Heart right ventricle (tissue), 16 donors: ENCODE results near the gene FAM83F. TPM values are rescaled to one million over a fixed set of nuclear protein-coding genes. Genes with fewer than 3 reads are reported as not detected.

Experiments
- ATAC-seq, 8 donors: fragments of 200-7000 bp; cut with Tn5 transposase; one replicate each; pipeline ENCODE4 v1.9.1; 2020; ENCODE audit warnings: mild to moderate bottlenecking in 8 of 8, moderate library complexity in 8 of 8, moderate number of reproducible peaks in 1 of 8
- DNase-seq, 2 donors: peaks; one replicate each; pipeline ENCODE4 v3.0.0-alpha.2; 2020
- H3K27ac ChIP-seq, 10 donors: fragments of 200-600 bp; sonication (generic) in 2 of 10; one replicate each; pipeline versions ENCODE4 v1.5.0 to v1.8.0; 2020 to 2022; ENCODE audit warnings: mild to moderate bottlenecking in 3 of 10
- H3K27me3 ChIP-seq, 7 donors: fragments of 200-600 bp; one replicate each; pipeline ENCODE4 v1.8.0; 2021 to 2022; ENCODE audit warnings: mild to moderate bottlenecking in 2 of 7
- H3K36me3 ChIP-seq, 9 donors: fragments of 200-600 bp; sonication (generic) in 1 of 9; one replicate each; pipeline versions ENCODE4 v1.5.0 to v1.8.0; 2020 to 2022; ENCODE audit warnings: mild to moderate bottlenecking in 2 of 9
- H3K4me1 ChIP-seq, 9 donors: fragments of 200-600 bp; sonication (generic) in 1 of 9; one replicate each; pipeline versions ENCODE4 v1.5.0 to v1.8.0; 2020 to 2022; ENCODE audit warnings: mild to moderate bottlenecking in 4 of 9
- H3K4me3 ChIP-seq, 10 donors: fragments of 200-600 bp; sonication (generic) in 2 of 10; one replicate each; pipeline versions ENCODE4 v1.5.0 to v1.8.0; 2020 to 2022; ENCODE audit warnings: mild to moderate bottlenecking in 7 of 10, moderate library complexity in 2 of 10
- H3K9me3 ChIP-seq, 11 donors: fragments of 200-600 bp in 10 of 11; sonication (generic) in 2 of 11; one replicate each; pipeline versions ENCODE4 v1.5.0 to v1.8.0; 2013 to 2022; ENCODE audit warnings: mild to moderate bottlenecking in 2 of 11, control low read depth in 1 of 11, moderate library complexity in 1 of 11
- CTCF ChIP-seq, 9 donors: fragments of 200-600 bp; sonication (generic) in 2 of 9; IDR thresholded peaks; one replicate each; pipeline versions ENCODE4 v1.5.0 to v1.8.0; 2021 to 2022; ENCODE audit warnings: antibody characterized with exemption in 9 of 9, mild to moderate bottlenecking in 5 of 9, moderate library complexity in 1 of 9
- WGBS, 2 donors: extraction: QIAGEN DNeasy Blood & Tissue Kit; methylation state at CpG; one replicate each; pipeline ENCODE4 v1.1.7; 2013; ENCODE audit warnings: inconsistent platforms in 1 of 2; 5-methylcytosine and 5-hydroxymethylcytosine counted together
- intact Hi-C, 10 donors: fragments of 100-400 bp; cut with DNase I; formaldehyde crosslinking; loops; one replicate each; pipeline versions ENCODE4 v1.11.1 to v1.14.2; 2022
- polyA plus RNA-seq, 2 donors: library from polyadenylated mRNA; stranded (reverse); fragments of 200-250 nt; gene quantifications; one replicate each; pipeline ENCODE4 v1.2.3, GENCODE V29; 2013
- total RNA-seq, 10 donors: library from RNA; stranded (reverse); fragmentation: NEBNext Ultra II Directional in 3 of 10; extraction: Animal tissue kit (Norgen Biotek cat#: 25700) in 3 of 10; gene quantifications; one replicate each; pipeline versions ENCODE4 v1.2.1 to v1.2.4, GENCODE V29; 2021 to 2023
- donor health status: Arrhythmogenic right ventricular cardiomyopathy.
- donor health status: ischemic (EF 13 %, LVEDD 7.1; RV severe dilation, severe dysfunction).
- donor health status: healthy with polysubstance abuse.
- donor health status: DM: no; HTN: yes; CAD: no.
- donor health status: DM: no; HTN: no; CAD: no.
- donor health status: ischemic (EF 25% LVEDD 6.9; RV normal size, moderate dysfunction).
- donor health status: ischemic (EF 25% LVEDD 5.7; RV mildly dilated, moderate dysfunction).
- donor health status: healthy.
- donor health status: DM: yes; HTN: yes; CAD: no.
- donor health status: Ischemic cardiomyopathy.
- donor health status: ischemic (EF 35%, LVEDD 5.7; RV mildly dilated, moderate dysfunction).
- donor health status: nonischemic (EF 11% LVEDD 7.7; RV severe dilation, severe dysfunction).
- donor health status: DM: yes; HTN: yes; CAD: no.
- donor health status: PGD.
- donor health status: ischemic (EF 29% LVEDD 5.4; RV normal size, mild dysfunction).
- donor health status: nonischemic (EF 23%, LVEDD 6.1; RV moderate dilation, normal function).

The FAM83F gene
- total and polyA plus RNA-seq, 12 donors = 1.1 to 9.7 (median 2.3) TPM

- DNase-seq (no peak), ATAC-seq (peak in 2 of 8 donors; percentile 19 to 32)
- Histone ChIP-seq H3K27ac (no peak overlapping the region), H3K27me3 (peaks cover 0 to 54% (median 42%) of the 10 kb centered on the region in 7 donors), H3K4me3 (no peak overlapping the region), H3K4me1 (peaks cover 0 to 20% (median 0%) of the 10 kb centered on the region in 9 donors), H3K36me3 (no peaks in the 10 kb centered on the region), H3K9me3 (no peaks in the 10 kb centered on the region)
- 75 to 78% methylated on average over 27 of the region's 27 CpGs for WGBS, 2 donors
- intact Hi-C loops = loop anchor here in 1 of 10 donors (5.0 kb wide), 1 partner anchor 446 kb away; no protein-coding TSS in a partner anchor
- no peak for TF ChIP-seq CTCF (IDR thresholded peaks at IDR 0.05)
Observed at GRCh38 chr22:40007853-40008710, 13.3 kb downstream of the FAM83F start.

GRCh38 chr22:40008726-40009291 lies 14.1 kb downstream of the FAM83F start:
- no peak overlapping the region for H3K27ac ChIP-seq
- no peak for TF ChIP-seq CTCF (IDR thresholded peaks at IDR 0.05)
- no peaks in the 10 kb centered on the region for H3K36me3 ChIP-seq
- no peak for ATAC-seq
- intact Hi-C loops = loop anchor here in 1 of 10 donors (5.0 kb wide), 1 partner anchor 447 kb away; no protein-coding TSS in a partner anchor
- H3K9me3 ChIP-seq = no peaks in the 10 kb centered on the region
- 55 to 59% methylated on average over 10 of the region's 10 CpGs for WGBS, 2 donors
- H3K4me1 ChIP-seq = peaks cover 0 to 20% (median 0%) of the 10 kb centered on the region in 9 donors
- no peak overlapping the region for H3K4me3 ChIP-seq
- peaks cover 0 to 55% (median 42%) of the 10 kb centered on the region in 7 donors for H3K27me3 ChIP-seq
- no peak for DNase-seq

GRCh38 chr22:40009292-40009774 lies 14.6 kb downstream of the FAM83F start:
- TF ChIP-seq CTCF (IDR thresholded peaks at IDR 0.05) = no peak
- Histone ChIP-seq H3K27ac (no peak overlapping the region), H3K27me3 (peaks cover 0 to 55% (median 42%) of the 10 kb centered on the region in 7 donors), H3K36me3 (no peaks in the 10 kb centered on the region), H3K4me3 (no peak overlapping the region), H3K4me1 (peaks cover 0 to 20% (median 0%) of the 10 kb centered on the region in 9 donors), H3K9me3 (no peaks in the 10 kb centered on the region)
- DNase-seq = no peak
- peak in 1 of 8 donors; percentile 44 for ATAC-seq
- intact Hi-C loops = loop anchor here in 1 of 10 donors (5.0 kb wide), 1 partner anchor 447 kb away; no protein-coding TSS in a partner anchor
- 20 to 21% methylated on average over 11 of the region's 11 CpGs for WGBS, 2 donors

GRCh38 chr22:40009951-40010671 lies 15.4 kb downstream of the FAM83F start:
- intact Hi-C loops = loop anchor here in 2 of 10 donors (5.0 to 10.0 kb wide), 2 partner anchors 65 to 448 kb away; no protein-coding TSS in a partner anchor
- Histone ChIP-seq H3K27ac (no peak overlapping the region), H3K36me3 (no peaks in the 10 kb centered on the region), H3K9me3 (no peaks in the 10 kb centered on the region), H3K4me1 (peaks cover 0 to 20% (median 0%) of the 10 kb centered on the region in 9 donors), H3K27me3 (peaks cover 0 to 61% (median 42%) of the 10 kb centered on the region in 7 donors), H3K4me3 (no peak overlapping the region)
- 43 to 45% methylated on average over 24 of the region's 24 CpGs for WGBS, 2 donors
- DNase-seq (no peak), ATAC-seq (no peak)
- TF ChIP-seq CTCF (IDR thresholded peaks at IDR 0.05) = no peak
